OCI-LY7 (cell line): Measurements from ENCODE around the gene ARFGAP3. TPM values are rescaled to one million over a fixed set of nuclear protein-coding genes. Genes with fewer than 3 reads are reported as not detected.

Experiments used
- BruUV-seq: library from RNA; stranded (reverse); fragments of 400-500 nt; replicated peaks from 2 replicates; lab custom pipeline; 2021; lab: Mats Ljungman, UMichigan
- CTCF ChIA-PET: fragments of 300-600 bp; sonication (Branson Sonifier 250); formaldehyde crosslinking; loops from one replicate; lab custom pipeline; 2022; ENCODE audit warnings: antibody characterized with exemption; ENCODE audit not compliant: unreplicated experiment; lab: Charles Lee
- POLR2A ChIA-PET: fragments of 300-600 bp; sonication (Branson Sonifier 250); formaldehyde crosslinking; loops from one replicate; lab custom pipeline; 2022; ENCODE audit warnings: antibody characterized with exemption; lab: Charles Lee
- DNase-seq: peaks from one replicate; pipeline ENCODE4 v3.0.0-alpha.2; 2015; ENCODE audit warnings: low spot score
- H2AFZ ChIP-seq: fragments of 200-600 bp; sonication (generic), shearing (Covaris generic); 2 replicates; pipeline ENCODE4 v1.6.1; 2014; ENCODE audit warnings: mild to moderate bottlenecking, antibody characterized with exemption, low read length, moderate library complexity
- H3K27ac ChIP-seq: fragments of 200-600 bp; sonication (generic); 2 replicates; pipeline ENCODE4 v1.5.1; 2014; ENCODE audit warnings: mixed run types, low read depth, mild to moderate bottlenecking, moderate library complexity, low read length, inconsistent platforms; ENCODE audit not compliant: poor library complexity, severe bottlenecking
- H3K36me3 ChIP-seq: fragments of 200-600 bp; sonication (generic); 2 replicates; pipeline ENCODE4 v1.6.1; 2014; ENCODE audit warnings: mild to moderate bottlenecking, antibody characterized with exemption, low read length, moderate library complexity, mixed read lengths; ENCODE audit not compliant: insufficient read depth
- H3K4me1 ChIP-seq: fragments of 200-600 bp; sonication (generic); 2 replicates; pipeline ENCODE4 v1.5.1; 2014; ENCODE audit warnings: mild to moderate bottlenecking, low read length; ENCODE audit not compliant: insufficient read depth, poor library complexity, severe bottlenecking
- H3K4me2 ChIP-seq: fragments of 200-600 bp; sonication (generic); 2 replicates; pipeline ENCODE4 v1.6.1; 2014; ENCODE audit warnings: mild to moderate bottlenecking, low read length
- H3K4me3 ChIP-seq: fragments of 200-600 bp; sonication (generic); 2 replicates; pipeline ENCODE4 v1.5.1; 2014; ENCODE audit warnings: mild to moderate bottlenecking, low read depth, low read length; ENCODE audit not compliant: poor library complexity, severe bottlenecking
- H3K79me2 ChIP-seq: fragments of 200-600 bp; sonication (generic); 2 replicates; pipeline ENCODE4 v1.6.1; 2016; ENCODE audit warnings: low read depth, mild to moderate bottlenecking, low read length, moderate library complexity, mixed read lengths; ENCODE audit not compliant: insufficient read depth
- H3K9me2 ChIP-seq: fragments of 200-600 bp; sonication (generic); 2 replicates; pipeline ENCODE4 v1.6.1; 2016; ENCODE audit warnings: mild to moderate bottlenecking, low read length, mixed read lengths; ENCODE audit not compliant: insufficient read depth
- H3K9me3 ChIP-seq: fragments of 200-600 bp; sonication (generic); 2 replicates; pipeline ENCODE4 v1.6.1; 2014; ENCODE audit warnings: mild to moderate bottlenecking, mixed run types, low read length, mixed read lengths
- H4K20me1 ChIP-seq: fragments of 200-600 bp; sonication (generic); 2 replicates; pipeline ENCODE4 v1.6.1; 2014; ENCODE audit warnings: mild to moderate bottlenecking, antibody characterized with exemption, low read length, moderate library complexity, mixed read lengths; ENCODE audit not compliant: insufficient read depth
- CTCF ChIP-seq: fragments of 200-600 bp; sonication (generic); conservative IDR thresholded peaks from 2 replicates; pipeline ENCODE4 v1.5.1; 2014; ENCODE audit warnings: mild to moderate bottlenecking, antibody characterized with exemption, low read length, moderate library complexity, mixed read lengths
- EZH2phosphoT487 ChIP-seq: fragments of 200-600 bp; sonication (generic); IDR thresholded peaks from 2 replicates; pipeline ENCODE4 v1.6.1; 2018; ENCODE audit warnings: low read depth, borderline replicate concordance, mild to moderate bottlenecking, mixed run types, antibody characterized with exemption, low read length, moderate library complexity, mixed read lengths
- intact Hi-C: fragments of 100-400 bp; cut with micrococcal nuclease; formaldehyde crosslinking; loops from one replicate; pipeline ENCODE4 v1.10.0; 2022; ENCODE audit not compliant: unreplicated experiment
- total RNA-seq, 2 experiments: library from RNA; depleted of rRNA in 1 of 2; stranded (reverse); fragments of >200 nt in 1 of 2; shearing (Covaris generic) in 1 of 2; gene quantifications; 2 replicates each; pipeline ENCODE4 v1.2.3, GENCODE V29; 2014 to 2022

ARFGAP3 gene
- total RNA-seq, 2 experiments from 2014 or later = 24.2 to 47.0 TPM

GRCh38 chr22:42833104-42833503, 24.0 kb downstream of the ARFGAP3 start:
- ChIA-PET POLR2A (no interaction called here), CTCF (interaction anchor here (1.5 kb wide), 1 partner anchor 13 kb away, joined by 4 read pairs; no protein-coding TSS in a partner anchor)
- DNase-seq = no peak
- Histone ChIP-seq H3K36me3 (peaks cover 61% of the 10 kb centered on the region), H3K27ac (no peak overlapping the region), H3K9me2 (no peaks in the 10 kb centered on the region; the same call in 1 of the 2 replicates), H3K4me2 (no peak overlapping the region), H2AFZ (no peak overlapping the region), H3K9me3 (no peaks in the 10 kb centered on the region), H4K20me1 (no peaks in the 10 kb centered on the region), H3K4me3 (no peak overlapping the region), H3K4me1 (no peaks in the 10 kb centered on the region), H3K79me2 (no peaks in the 10 kb centered on the region)
- intact Hi-C loops = no loop called here
- TF ChIP-seq CTCF (no peak), EZH2phosphoT487 (no peak)
- BruUV-seq = no TSS peak

GRCh38 chr22:42831712-42832111, 25.4 kb downstream of the ARFGAP3 start:
- intact Hi-C loops = no loop called here
- no peaks in the 10 kb centered on the region for H3K9me3 ChIP-seq
- H4K20me1 ChIP-seq = no peaks in the 10 kb centered on the region
- no peak overlapping the region for H3K27ac ChIP-seq
- CTCF ChIA-PET = no interaction called here
- peaks cover 57% of the 10 kb centered on the region for H3K36me3 ChIP-seq
- no peaks in the 10 kb centered on the region for H3K79me2 ChIP-seq
- H3K4me3 ChIP-seq = no peak overlapping the region
- no peak overlapping the region for H2AFZ ChIP-seq
- H3K4me1 ChIP-seq = no peaks in the 10 kb centered on the region
- POLR2A ChIA-PET = interaction anchor here (0.8 kb wide), 1 partner anchor 12 kb away, joined by 3 read pairs; no protein-coding TSS in a partner anchor
- no TSS peak for BruUV-seq
- H3K9me2 ChIP-seq = no peaks in the 10 kb centered on the region
- DNase-seq = no peak
- TF ChIP-seq CTCF (no peak), EZH2phosphoT487 (no peak)
- no peak overlapping the region for H3K4me2 ChIP-seq

GRCh38 chr22:42830161-42830560, 26.9 kb downstream of the ARFGAP3 start:
- no TSS peak for BruUV-seq
- H3K27ac ChIP-seq = no peak overlapping the region
- no peak overlapping the region for H3K4me2 ChIP-seq
- H3K4me3 ChIP-seq = no peak overlapping the region
- no peaks in the 10 kb centered on the region for H3K9me2 ChIP-seq
- POLR2A ChIA-PET = no interaction called here
- H4K20me1 ChIP-seq = no peaks in the 10 kb centered on the region
- TF ChIP-seq CTCF = no peak
- TF ChIP-seq EZH2phosphoT487 = no peak
- no peaks in the 10 kb centered on the region for H3K4me1 ChIP-seq
- no peak overlapping the region for H2AFZ ChIP-seq
- no peaks in the 10 kb centered on the region for H3K79me2 ChIP-seq
- CTCF ChIA-PET = no interaction called here
- no peak for DNase-seq
- no peaks in the 10 kb centered on the region for H3K9me3 ChIP-seq
- H3K36me3 ChIP-seq = peaks cover 45% of the 10 kb centered on the region
- intact Hi-C loops = no loop called here
